Measurements from ENCODE around the gene TESK1. TPM values are rescaled to one million over a fixed set of nuclear protein-coding genes. Genes with fewer than 3 reads are reported as not detected.

Gene TESK1
- total and polyA plus RNA-seq, 4 donors, result 3.7 to 12.5 (median 6.8) TPM

- Histone ChIP-seq H3K27me3 (ENCODE audit: control insufficient read depth in 4 of 4, insufficient read depth in 4 of 4, low read length in 3 of 4) (peaks cover 0 to 8% (median 0%) of the 10 kb centered on the region in 4 donors), H3K9me3 (ENCODE audit: control insufficient read depth in 4 of 4, low read length in 3 of 4) (no peaks in the 10 kb centered on the region), H3K9ac (ENCODE audit: low read depth in 1 of 2, low read length in 2 of 2) (no peak within 1 kb of the TSS), H3K4me1 (ENCODE audit: control insufficient read depth in 4 of 4, insufficient read depth in 4 of 4, low read length in 3 of 4) (peaks cover 0 to 2% (median 0%) of the 10 kb centered on the region in 4 donors), H3K4me3 (ENCODE audit: low read depth in 1 of 3, low read length in 3 of 3) (peak within 1 kb of the TSS in 1 of 3 donors; percentile 37), H3K27ac (ENCODE audit: low read depth in 1 of 2, low read length in 2 of 2) (peak within 1 kb of the TSS; percentile 6 to 31), H3K36me3 (ENCODE audit: control insufficient read depth in 4 of 4, insufficient read depth in 3 of 4, low read depth in 1 of 4, low read length in 3 of 4) (no peaks in the 10 kb centered on the region)
- 77% methylated on average over 7 of the region's 7 CpGs for WGBS
- no peak for DNase-seq (ENCODE audit: low spot score)
- TF ChIP-seq HNF4A (conservative IDR thresholded peaks at IDR 0.05), result no peak
- TF ChIP-seq GABPA (IDR thresholded peaks at IDR 0.05 in 1 of 2, conservative IDR thresholded peaks at IDR 0.05 in 1 of 2), result no peak
- TF ChIP-seq MAX (IDR thresholded peaks at IDR 0.05), result no peak
- TF ChIP-seq REST (IDR thresholded peaks at IDR 0.05), result no peak
- no peak for TF ChIP-seq RXRA (IDR thresholded peaks at IDR 0.05)
- no peak for TF ChIP-seq ZBTB33 (IDR thresholded peaks at IDR 0.05)
- no peak for TF ChIP-seq EGR1 (IDR thresholded peaks at IDR 0.05; ENCODE audit: low read depth in 2 of 2)
- TF ChIP-seq JUND (IDR thresholded peaks at IDR 0.05), result no peak
- no peak for TF ChIP-seq CTCF (IDR thresholded peaks at IDR 0.05; ENCODE audit: low read depth, low read length, missing input control)
- no peak for TF ChIP-seq FOXA1 (IDR thresholded peaks at IDR 0.05)
- TF ChIP-seq TAF1 (conservative IDR thresholded peaks at IDR 0.05), result no peak
- TF ChIP-seq NR2F2 (IDR thresholded peaks at IDR 0.05), result no peak
- no peak for TF ChIP-seq FOXA2 (IDR thresholded peaks at IDR 0.05)
- no peak for TF ChIP-seq ATF3 (IDR thresholded peaks at IDR 0.05)
- no peak for TF ChIP-seq HNF4G (IDR thresholded peaks at IDR 0.05)
- no peak for TF ChIP-seq YY1 (IDR thresholded peaks at IDR 0.05)
- no peak for TF ChIP-seq RAD21 (IDR thresholded peaks at IDR 0.05)
- no peak for TF ChIP-seq SP1 (IDR thresholded peaks at IDR 0.05)
Observed at GRCh38 chr9:35618325-35618727, 13.3 kb downstream of the TESK1 start, which contains the start of gene CD72. Gene CD72, minus strand, starts transcription at chr9:35618413. Its CDS starts 110 bp downstream, at chr9:35618303.
